Inflammatory macrophage treated with lipopolysaccharide for 1 hour (primary cell): Measurements from ENCODE around the gene EIPR1.
"Not testable (repeated sequence)": the region's sequence is repeated elsewhere in the genome, so short reads cannot be mapped to it uniquely, and the experiment has no call there.

Experiments
- DNase-seq, 2 donors: peaks; one replicate each; pipeline ENCODE4 v3.0.0-alpha.2; 2020 to 2022

EIPR1 gene

DNA sequence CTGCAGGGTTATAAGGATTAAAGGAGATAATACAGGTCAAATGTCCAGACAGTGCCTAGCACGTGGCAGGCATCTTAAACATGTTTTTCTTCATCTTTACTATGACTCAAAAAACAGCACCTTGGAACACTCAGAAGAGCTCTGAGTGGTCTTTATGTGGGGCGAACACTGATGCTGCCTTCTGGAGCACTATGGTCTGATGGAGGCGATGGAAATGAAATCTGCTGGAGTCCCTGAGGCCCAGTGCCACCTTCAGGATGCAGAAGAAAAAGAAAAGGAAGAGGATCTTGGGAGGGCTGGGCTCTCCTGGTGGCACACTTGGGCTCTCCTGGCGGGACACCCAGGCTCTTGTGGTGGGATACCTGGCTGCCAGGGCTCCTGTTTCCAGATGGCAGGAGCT is 171.8 kb downstream of the EIPR1 start:
- no peak for DNase-seq

DNA sequence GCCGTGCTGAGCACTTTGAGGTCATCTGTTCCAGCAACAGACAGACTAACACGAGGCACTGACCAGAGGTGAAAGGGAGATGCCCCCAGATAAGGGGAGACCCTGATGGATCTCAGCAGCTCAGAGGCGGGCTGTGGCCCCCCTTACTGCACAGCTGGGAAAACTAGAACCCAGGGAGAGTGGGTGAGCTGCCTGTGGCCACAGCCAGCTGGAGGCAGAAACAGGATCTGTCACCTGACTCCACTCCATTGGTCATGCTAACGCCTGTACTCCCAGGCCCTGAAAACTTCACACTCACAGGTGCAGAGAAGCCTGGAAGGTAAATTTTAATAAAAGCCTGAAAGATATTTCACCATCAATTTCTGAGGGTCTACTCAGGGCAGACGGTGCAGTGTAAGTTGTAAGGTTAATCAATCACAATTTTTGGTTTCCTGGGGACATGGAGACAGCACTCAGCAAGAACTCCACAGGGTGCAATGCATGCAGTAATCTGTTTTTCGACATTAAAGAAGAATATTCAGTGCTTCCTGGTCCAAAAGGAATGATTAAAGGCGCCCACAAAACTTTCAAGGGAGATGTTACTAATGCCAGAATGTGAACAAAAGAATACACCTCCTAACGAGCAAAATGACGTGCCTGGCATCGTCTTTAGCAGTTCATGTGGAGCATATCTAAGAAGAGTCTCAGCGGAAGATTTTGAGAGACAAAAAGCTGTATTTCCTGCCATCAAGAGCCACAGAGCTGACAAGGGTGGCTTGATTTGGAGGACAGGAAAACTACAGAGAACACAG is 173.4 kb downstream of the EIPR1 start:
- DNase-seq, result no peak

DNA sequence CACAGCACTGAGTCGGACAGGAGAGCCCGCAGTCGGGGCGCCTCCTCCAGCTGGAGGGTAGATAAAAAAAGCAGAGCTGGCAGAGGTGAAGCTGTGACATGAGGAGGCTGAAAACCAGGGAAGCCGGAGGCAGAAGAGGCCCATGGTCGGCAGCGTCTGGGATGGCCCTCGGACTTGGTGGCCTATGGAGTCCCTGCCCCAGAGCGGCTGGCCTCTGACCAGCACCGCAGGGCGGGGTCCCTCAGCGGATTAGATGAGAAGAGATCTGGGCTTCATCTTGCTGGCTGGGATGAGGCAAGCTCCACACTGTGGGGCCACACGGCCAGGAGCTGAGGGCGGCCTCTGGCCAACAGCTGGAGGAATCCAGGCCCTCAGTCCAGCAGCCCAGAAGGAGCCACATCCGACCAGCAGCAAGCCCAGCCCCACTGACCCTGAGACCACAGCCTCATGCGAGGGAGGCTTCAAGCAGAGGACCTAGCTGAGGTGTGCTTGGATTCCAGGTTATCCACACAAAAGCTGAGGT is 174.1 kb downstream of the EIPR1 start:
- DNase-seq, result no peak

DNA sequence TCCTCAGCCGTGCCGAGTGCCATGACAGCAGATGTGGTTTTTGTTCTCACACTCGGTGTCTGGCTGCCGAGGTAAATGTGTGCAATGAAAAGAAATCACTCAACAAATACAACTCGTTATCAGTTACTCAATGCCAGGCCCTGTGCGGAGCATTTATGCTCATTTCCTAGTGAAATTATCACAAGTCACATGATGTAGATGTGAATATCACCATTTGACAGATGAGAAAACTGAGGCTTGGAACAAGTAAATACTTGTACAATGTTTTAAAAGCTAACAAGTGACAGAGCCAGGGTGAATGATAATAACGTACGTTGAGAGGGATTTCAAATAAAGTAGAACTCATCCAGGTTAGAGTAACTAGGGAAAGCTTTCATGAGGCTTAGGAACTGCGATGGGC is 174.7 kb downstream of the EIPR1 start:
- no peak for DNase-seq

DNA sequence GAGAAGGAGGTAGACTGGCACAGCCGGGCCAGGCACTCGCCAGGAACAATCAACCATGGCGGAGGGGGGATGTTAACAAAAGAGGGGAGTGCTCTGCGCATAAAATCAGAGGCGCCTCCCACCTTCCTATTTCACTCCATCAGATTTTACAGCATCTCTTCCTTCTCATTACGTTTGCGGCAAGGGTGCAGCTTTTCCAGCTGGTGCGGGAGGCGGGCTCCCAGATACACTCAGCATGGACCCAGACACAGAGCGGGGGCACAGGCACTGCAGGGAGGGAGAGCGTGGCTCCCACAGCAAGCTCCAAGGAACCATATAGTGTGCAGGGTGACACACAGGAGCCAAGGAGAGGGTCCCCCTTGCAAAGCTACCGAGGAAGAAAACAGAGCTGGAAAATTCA is 176.3 kb downstream of the EIPR1 start:
- no peak for DNase-seq

DNA sequence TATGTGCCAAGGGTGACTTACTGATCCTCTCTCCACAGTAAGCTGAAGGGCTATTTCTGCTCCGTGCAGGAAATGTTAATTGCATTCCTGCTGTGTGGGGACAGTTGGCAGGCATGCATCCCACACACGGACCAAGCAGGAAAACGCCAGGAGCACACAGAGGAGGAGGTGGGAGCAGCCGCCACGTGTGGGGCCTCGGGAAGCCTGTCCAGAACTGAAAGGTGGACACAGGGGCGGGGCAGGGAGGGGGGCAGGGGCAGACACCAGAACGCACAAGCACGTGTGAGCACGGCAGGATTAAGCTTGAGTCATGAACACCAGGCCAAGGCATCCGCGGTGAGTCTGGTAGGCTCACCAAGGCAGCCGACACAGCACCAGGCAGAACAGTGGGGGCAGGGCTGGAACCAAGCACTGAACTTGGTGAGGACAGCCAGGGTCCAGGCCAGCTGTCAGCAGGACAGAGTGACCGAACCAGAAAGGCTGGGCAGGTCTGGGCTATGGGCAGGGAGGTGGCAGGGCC is 177.1 kb downstream of the EIPR1 start:
- no peak for DNase-seq

DNA sequence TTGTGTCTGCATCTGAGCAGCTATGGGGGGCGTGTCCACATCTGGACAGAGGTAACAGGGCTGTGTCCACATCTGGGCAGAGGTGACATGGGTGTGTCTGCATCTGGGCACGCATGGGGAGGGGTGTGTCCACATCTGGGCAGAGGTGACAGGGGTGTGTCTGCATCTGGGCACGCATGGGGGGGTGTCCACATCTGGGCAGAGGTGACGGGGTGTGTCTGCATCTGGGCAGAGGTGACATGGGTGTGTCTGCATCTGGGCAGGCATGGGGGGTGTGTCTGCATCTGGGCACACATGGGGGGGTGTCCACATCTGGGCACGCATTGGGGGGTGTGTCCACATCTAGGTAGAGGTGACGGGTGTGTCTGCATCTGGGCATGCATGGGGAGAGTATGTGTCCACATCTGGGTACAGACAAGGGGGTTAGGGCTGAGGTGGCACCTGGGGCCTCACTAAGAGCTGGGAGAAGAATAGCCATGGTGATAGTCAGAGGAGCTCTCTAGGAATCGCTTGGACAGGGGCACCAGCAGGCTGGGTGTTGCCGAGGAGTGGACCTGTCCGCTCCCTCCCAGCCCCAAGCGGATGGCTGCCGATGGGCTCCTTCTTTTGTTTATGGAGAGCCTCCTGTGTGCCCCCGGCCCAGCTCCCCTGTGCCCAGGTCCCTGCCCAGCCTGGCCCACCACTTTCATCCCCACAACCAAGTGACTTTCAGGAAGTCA is 177.8 kb downstream of the EIPR1 start:
- no peak for DNase-seq

DNA sequence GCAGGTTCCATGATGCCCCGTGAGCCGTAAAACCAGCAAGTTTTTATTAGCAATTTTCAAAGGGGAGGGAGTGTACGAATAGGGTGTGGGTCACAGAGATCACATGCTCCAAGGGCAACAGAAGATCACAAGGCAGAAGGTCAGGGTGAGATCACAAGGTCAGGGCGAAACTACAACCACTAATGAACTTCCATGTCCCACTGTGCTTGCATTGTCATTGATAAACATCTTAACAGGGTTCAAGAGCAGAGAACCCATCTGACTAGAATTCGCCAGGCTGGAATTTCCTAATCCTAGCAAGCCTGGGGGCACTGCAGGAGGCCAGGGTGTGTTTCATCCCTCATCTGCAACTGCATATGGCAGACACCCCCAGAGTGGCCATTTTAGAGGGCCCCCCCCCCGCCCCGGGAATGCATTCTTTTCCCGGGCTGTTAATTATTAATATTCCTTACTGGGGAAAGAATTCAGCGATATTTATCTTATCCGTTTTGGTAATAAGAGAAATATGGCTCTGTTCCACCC is 178.9 kb downstream of the EIPR1 start:
- not testable (repeated sequence) for DNase-seq

DNA sequence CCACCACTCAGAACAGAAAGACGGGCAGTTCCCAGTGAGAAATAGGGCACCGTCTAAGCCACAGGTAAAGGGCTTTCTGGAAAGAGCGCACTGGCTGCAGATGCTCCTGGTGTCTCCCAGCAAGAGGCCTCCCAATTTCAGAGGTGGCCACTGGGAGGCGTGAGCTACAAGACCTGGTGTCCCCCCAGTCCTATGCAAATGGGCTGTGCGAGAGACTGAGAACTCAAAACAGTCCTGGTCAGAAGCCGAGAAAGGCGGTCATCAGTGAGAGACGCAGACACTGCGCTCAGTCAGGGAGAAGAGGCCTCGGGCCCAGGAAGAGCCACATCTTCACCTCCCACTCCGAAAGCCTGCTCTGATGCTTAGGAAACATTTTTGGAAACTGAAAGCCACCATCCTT is 179.5 kb downstream of the EIPR1 start:
- no peak for DNase-seq

DNA sequence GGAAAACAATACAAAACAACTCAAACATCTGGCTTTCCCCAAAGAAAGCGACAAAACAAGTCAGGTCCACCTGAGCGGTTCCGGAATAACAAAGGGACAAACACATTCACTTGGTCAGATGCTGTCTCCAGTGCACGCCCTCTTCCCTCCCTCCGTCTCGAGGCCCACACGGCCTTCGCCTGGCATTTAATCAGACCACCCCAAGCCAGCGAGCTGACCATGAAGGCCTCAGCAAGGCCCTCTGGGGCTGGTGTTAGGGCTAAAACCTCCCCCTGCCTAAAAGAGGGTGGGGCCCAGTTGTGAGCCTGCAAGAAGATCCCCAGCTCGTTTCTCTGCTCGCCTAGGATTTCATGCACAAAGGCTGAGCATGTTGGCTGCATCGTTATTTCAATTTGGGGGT is 180.3 kb downstream of the EIPR1 start:
- DNase-seq, result no peak

DNA sequence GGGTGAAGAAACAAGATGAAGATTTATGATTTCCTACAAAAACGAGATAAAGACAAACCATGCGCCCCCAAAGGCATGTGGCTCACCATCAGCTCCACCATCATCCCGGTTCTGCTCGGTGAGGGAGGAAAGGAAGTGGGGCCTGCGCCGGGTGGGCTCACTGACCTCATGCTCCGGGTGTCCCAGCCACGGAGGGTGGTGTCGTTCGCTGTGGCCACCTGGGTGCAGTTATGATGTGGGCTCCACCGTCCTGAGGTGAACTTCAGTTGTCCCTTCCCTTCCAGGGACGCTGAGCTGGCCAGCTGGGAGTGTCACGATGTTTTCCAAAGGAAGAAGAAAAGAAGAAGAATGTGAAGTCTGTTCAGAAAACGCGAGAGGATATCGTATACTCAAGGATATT is 180.9 kb downstream of the EIPR1 start:
- no peak for DNase-seq

DNA sequence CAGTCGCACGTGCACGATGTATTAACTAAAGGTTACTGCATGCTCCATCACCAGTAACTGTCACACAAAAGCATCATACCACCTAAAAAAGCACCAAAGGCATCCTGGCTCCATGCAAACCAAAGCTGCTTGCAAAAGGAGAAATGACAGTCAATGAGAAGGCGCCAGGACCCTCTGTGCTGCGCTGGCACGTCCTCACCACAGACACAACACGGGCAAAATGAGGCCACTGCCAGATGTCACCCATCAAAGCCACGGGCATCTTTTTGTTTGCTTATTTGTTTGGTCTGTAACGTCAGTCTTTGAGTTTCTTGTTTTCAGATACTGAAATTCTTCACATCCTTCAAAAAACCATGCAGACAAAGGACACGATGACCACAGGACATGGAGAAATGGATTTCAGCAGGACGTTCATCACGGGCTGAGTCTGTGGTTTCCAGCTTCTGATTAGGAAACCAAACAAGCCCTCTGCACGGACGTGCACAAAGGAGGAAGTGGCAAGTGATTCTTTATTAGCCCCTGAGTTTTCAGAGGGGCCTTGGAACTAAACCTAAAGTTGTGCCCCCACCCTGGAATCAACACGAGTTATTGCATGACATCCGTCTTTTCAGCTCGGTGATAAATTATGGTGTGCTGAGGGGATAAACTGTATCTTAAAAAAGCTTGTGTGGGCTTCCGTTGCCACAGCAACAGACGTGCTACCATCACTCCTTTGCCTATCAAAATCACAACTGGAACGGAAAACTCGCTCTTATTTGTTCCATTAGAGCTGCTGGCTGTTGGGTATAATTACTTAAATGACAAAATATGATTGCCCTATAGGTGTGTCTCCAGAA is 181.8 kb downstream of the EIPR1 start:
- DNase-seq, result peak; percentile 56 to 62

DNA sequence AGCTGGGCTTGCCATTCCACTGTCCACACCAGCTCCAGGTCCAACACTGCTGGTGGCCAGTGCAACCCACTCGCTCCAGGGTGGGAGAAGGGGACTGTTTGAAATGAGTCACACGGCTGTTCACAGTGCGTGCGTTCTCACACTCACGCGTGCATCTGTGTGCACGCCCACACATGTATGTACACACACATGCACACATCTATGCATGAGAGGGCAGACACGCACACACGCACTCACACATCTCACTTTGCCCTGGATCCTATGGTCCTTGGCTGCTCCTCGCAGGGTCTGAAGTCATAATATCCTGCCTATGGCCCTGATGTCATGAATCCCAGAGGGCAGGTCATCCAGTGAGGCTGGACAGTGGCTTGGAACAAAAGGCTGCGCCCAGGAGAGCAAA is 182.8 kb downstream of the EIPR1 start:
- DNase-seq, result no peak

DNA sequence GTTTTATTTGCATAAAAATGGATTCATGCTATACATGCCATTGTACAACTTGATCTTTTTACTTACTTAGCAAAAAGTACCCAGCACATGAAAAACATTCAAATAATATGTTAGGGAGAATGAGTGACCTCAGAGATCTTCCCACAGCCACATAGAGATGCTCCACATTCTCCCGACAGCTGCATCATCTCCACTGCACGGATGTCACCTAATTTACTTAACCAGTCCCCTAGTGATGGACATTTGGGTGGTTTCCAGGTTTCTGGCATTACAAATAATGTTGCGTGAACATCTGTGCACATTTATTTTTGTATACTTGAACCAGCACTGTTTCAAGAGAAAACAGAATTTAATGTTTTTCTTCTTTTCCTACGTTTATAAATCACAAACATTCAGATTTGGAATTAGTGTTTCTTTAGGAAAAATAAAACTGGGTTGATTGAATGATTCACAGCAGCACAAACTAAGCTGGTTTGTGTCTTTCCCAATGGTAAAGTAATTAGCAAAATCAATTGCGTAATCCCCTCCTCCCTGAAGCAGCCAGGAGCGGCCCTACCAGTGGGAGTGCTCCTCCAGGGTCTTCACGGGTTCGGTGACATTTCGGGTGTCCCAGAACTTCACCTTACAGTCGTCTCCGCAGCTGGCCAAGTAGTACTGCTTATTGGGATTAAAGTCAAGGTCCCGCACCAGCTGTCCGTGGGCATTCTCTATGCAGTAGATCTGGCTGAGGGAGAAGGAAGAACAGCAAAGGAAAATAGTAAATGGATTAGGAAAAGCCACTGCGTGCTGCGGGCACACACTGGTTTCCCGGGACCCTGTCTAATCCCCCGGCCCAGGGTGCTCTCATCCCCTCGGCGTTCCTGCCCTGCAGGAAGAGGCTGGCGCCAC is 183.9 kb downstream of the EIPR1 start:
- no peak for DNase-seq

DNA sequence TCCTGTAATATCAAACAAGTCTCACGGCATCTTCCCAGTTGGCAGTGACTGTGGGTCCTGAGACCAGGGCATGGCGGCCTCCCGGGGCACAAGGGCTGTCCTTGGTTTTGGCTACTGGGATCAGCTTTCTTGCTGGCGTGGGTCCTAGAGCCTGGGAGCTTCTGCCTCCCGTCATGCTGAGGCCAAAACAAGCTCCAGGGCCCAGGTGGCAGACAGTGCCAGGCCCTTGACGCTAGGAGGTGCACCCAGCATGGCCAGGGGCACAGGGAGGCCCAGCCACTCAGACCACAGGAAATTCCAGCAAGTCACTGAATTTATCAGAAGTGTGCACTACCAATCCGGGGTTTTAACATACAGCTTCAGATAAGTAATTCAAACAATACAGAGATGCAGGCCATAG is 184.7 kb downstream of the EIPR1 start:
- no peak for DNase-seq

DNA sequence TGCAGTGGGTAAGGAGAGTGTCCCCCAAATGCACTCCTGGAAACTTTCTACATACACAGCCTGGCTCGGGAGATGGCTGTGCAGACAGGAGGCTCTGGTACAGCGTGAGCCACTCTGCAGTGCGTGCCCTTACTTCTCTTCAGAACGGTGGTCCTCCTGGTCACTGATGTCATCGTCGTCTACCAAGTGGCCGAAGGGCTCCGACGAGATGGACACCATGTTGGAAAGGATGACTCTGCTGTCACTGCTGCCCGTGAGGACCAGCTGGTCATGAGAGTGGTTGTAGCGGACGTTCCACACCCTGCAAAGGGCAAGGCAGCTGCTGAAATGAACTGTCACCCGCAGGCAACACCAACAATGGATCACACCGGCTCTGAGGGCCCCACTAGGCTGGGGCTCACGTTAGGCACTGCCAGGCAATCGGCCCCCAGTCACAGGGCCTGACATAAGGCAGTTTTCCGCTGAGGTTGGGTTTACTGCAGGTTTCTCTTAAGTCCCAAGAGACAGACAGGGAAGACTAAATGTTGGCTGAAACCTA is 185.3 kb downstream of the EIPR1 start:
- DNase-seq, result no peak

DNA sequence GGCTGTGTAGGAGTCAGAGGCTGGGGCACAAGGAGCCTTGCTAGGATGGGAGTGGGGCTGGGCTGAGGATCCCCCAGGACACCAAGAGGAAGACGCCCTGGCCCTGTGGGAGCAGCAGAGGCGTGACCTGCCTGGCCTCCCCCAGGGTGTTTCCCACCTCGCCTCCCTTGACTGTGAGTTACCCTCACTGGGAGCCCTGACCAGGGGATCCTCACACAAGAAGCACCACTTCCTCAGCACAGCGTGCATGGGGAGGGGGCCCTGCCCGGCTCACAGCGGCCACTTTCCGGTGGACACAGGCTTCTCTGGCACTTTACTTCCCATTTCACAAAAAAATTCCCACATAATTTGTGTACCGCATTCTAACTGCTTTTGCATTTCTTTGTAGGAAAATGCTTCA is 187.7 kb downstream of the EIPR1 start:
- no peak for DNase-seq

DNA sequence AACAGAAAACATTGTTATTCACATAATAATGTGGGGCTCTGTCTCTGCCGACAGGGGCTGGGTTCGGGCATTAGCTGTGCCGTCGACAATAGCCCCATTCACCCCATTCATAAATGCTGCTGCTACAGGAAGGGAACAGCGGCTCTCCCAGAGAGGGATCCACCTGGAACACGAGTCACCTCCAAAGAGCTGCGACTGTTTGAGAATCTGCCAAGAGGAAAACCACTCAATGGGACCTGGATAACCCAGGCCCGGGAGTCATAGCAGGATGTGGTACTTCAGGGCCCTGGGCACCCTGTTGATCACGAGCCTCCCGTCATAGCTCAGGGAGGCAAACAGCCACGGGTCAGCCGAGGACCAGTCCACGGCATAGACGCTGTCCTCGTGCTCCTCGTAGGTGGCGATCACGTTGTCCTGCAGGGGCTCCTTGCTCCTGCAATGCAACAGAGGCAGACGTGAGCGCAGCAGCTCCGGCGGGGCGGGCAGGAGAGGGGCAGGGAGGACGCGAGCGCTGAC is 188.5 kb downstream of the EIPR1 start:
- no peak for DNase-seq

DNA sequence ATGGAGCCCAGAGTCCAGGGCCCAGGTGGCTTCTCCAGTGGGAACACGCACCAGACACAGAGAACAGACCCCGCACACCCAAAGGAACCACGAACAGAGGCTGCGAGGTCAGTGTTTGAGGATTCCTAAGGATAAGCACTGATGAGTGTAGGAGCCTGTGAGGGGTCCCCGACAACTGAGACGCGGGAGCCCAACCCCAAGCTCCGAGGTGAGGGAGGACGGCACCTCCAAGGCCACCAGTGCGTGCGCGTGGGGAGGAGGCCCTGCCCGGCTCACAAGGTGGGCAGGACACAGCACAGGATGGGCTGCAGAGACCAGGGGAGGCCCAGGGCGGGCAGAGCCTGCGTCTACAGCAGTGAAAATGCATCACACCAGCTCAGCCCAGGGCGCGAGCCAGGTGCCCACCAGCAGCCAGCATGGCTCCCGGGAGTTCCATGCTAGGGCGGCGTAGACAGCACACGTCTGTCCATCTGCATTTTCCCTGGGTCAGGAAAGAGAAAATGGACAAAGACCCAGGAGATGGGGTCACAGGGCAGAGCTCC is 189.1 kb downstream of the EIPR1 start:
- DNase-seq, result no peak

DNA sequence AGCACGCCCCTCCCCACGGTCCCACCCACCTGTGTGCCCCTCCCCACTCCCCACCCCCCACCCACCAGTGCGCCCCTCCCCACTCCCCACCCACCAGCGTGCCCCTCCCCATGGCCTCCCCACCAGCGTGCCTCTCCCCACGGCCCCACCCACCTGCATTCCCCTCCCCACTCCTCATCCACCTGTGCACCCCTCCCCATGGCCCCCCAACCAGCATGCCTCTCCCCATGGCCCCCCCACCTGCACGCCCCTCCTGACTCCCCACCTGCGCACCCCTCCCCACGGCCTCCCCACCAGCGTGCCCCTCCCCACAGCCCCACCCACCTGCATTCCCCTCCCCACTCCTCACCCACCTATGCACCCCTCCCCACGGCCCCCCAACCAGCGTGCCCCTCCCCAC is 190.2 kb downstream of the EIPR1 start:
- DNase-seq, result no peak

DNA sequence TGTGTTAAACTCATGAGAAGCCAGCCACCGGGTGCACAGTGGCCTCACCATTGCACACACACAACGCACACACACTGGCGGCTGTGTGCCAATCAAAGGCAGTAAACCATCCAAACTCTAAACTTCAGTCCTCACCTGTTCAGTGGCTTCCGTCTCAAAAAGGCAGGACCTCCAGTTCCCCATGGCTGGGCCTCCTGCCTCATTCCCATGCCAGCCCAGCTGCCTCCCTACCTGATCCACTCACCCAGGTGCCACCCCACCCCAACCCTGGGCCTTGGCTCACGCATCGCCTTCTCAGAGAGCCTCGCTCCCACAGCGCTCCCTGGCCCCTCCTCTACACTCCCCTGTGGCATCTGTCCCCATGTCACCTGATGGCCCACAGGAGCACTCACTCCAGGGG is 190.9 kb downstream of the EIPR1 start:
- no peak for DNase-seq
